ENCODE measurements around the gene BIN2.

- TF ChIP-seq, protein P1, sequence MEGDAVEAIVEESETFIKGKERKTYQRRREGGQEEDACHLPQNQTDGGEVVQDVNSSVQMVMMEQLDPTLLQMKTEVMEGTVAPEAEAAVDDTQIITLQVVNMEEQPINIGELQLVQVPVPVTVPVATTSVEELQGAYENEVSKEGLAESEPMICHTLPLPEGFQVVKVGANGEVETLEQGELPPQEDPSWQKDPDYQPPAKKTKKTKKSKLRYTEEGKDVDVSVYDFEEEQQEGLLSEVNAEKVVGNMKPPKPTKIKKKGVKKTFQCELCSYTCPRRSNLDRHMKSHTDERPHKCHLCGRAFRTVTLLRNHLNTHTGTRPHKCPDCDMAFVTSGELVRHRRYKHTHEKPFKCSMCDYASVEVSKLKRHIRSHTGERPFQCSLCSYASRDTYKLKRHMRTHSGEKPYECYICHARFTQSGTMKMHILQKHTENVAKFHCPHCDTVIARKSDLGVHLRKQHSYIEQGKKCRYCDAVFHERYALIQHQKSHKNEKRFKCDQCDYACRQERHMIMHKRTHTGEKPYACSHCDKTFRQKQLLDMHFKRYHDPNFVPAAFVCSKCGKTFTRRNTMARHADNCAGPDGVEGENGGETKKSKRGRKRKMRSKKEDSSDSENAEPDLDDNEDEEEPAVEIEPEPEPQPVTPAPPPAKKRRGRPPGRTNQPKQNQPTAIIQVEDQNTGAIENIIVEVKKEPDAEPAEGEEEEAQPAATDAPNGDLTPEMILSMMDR (IDR thresholded peaks at IDR 0.05) = no peak
- no peak for TF ChIP-seq POLR2A (IDR thresholded peaks at IDR 0.05; ENCODE audit: low read length)
- TF ChIP-seq BHLHE40 (IDR thresholded peaks at IDR 0.05; ENCODE audit: low read depth, low read length) = no peak
- no peak for TF ChIP-seq HDAC2 (IDR thresholded peaks at IDR 0.05)
- no peak for TF ChIP-seq MAZ (IDR thresholded peaks at IDR 0.05; ENCODE audit: borderline replicate concordance, low read depth, low read length)
- TF ChIP-seq EP300 (IDR thresholded peaks at IDR 0.05) = no peak
- TF ChIP-seq MAFK (IDR thresholded peaks at IDR 0.05; ENCODE audit: partially characterized antibody) = no peak
- TF ChIP-seq, protein P2, sequence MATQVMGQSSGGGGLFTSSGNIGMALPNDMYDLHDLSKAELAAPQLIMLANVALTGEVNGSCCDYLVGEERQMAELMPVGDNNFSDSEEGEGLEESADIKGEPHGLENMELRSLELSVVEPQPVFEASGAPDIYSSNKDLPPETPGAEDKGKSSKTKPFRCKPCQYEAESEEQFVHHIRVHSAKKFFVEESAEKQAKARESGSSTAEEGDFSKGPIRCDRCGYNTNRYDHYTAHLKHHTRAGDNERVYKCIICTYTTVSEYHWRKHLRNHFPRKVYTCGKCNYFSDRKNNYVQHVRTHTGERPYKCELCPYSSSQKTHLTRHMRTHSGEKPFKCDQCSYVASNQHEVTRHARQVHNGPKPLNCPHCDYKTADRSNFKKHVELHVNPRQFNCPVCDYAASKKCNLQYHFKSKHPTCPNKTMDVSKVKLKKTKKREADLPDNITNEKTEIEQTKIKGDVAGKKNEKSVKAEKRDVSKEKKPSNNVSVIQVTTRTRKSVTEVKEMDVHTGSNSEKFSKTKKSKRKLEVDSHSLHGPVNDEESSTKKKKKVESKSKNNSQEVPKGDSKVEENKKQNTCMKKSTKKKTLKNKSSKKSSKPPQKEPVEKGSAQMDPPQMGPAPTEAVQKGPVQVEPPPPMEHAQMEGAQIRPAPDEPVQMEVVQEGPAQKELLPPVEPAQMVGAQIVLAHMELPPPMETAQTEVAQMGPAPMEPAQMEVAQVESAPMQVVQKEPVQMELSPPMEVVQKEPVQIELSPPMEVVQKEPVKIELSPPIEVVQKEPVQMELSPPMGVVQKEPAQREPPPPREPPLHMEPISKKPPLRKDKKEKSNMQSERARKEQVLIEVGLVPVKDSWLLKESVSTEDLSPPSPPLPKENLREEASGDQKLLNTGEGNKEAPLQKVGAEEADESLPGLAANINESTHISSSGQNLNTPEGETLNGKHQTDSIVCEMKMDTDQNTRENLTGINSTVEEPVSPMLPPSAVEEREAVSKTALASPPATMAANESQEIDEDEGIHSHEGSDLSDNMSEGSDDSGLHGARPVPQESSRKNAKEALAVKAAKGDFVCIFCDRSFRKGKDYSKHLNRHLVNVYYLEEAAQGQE (IDR thresholded peaks at IDR 0.05) = no peak
- no peak for TF ChIP-seq CEBPB (IDR thresholded peaks at IDR 0.05)
- TF ChIP-seq MYC (IDR thresholded peaks at IDR 0.05; ENCODE audit: borderline replicate concordance, low read length) = no peak
These were observed 40.0 kb upstream of the BIN2 start for GRCh38 chr12:51364001-51364400.
